HepG2 (cell line): ENCODE data around the gene SMYD4. TPM values are rescaled to one million over a fixed set of nuclear protein-coding genes. Genes with fewer than 3 reads are reported as not detected.

Experiments used
- ATF7-NPFF ChIP-seq: sonication (generic); formaldehyde crosslinking; IDR thresholded peaks from 2 replicates; pipeline ENCODE4 v1.8.1; 2023; ENCODE audit warnings: mild to moderate bottlenecking, low read depth, missing genetic modification reagents, moderate library complexity
- CAMTA2 ChIP-seq: sonication (generic); formaldehyde crosslinking; IDR thresholded peaks from 2 replicates; pipeline ENCODE4 v1.4.0; 2020; ENCODE audit warnings: mild to moderate bottlenecking, missing genetic modification reagents, borderline replicate concordance
- CHCHD3 ChIP-seq: sonication (generic); formaldehyde crosslinking; IDR thresholded peaks from 2 replicates; pipeline ENCODE4 v1.8.0; 2022; ENCODE audit warnings: mild to moderate bottlenecking, missing genetic modification reagents, moderate library complexity
- FUBP1 ChIP-seq: sonication (generic); formaldehyde crosslinking; IDR thresholded peaks from 2 replicates; pipeline ENCODE4 v1.5.1; 2020; ENCODE audit warnings: missing genetic modification reagents, mild to moderate bottlenecking, borderline replicate concordance
- GTF2F1 ChIP-seq: fragments of 150-350 bp; IDR thresholded peaks from 2 replicates; pipeline ENCODE4 v1.6.1; 2014; ENCODE audit warnings: low read length
- ISL2 ChIP-seq: sonication (generic); formaldehyde crosslinking; IDR thresholded peaks from 2 replicates; pipeline ENCODE4 v1.5.0; 2020; ENCODE audit warnings: missing genetic modification reagents
- KAT7 ChIP-seq: IDR thresholded peaks from 2 replicates; pipeline ENCODE4 v1.6.1; 2018; ENCODE audit warnings: borderline replicate concordance, missing compliant biosample characterization
- KDM3A ChIP-seq: IDR thresholded peaks from 2 replicates; pipeline ENCODE4 v1.6.1; 2018; ENCODE audit warnings: low read depth, missing compliant biosample characterization
- KMT2B ChIP-seq: IDR thresholded peaks from 2 replicates; pipeline ENCODE4 v1.6.1; 2016; ENCODE audit warnings: missing genetic modification reagents, missing compliant biosample characterization
- LBX2 ChIP-seq: sonication (generic); formaldehyde crosslinking; IDR thresholded peaks from 2 replicates; pipeline ENCODE4 v1.5.0; 2020; ENCODE audit warnings: missing genetic modification reagents, mild to moderate bottlenecking, borderline replicate concordance
- PATZ1 ChIP-seq: sonication (generic); formaldehyde crosslinking; IDR thresholded peaks from 2 replicates; pipeline ENCODE4 v1.4.0; 2020; ENCODE audit warnings: missing genetic modification reagents
- PRDM15 ChIP-seq: sonication (generic); formaldehyde crosslinking; IDR thresholded peaks from 2 replicates; pipeline ENCODE4 v1.4.0; 2020; ENCODE audit warnings: missing genetic modification reagents
- RBAK ChIP-seq: sonication (generic); formaldehyde crosslinking; IDR thresholded peaks from 2 replicates; pipeline ENCODE4 v1.5.1; 2020; ENCODE audit warnings: mild to moderate bottlenecking, missing genetic modification reagents
- SSRP1 ChIP-seq: IDR thresholded peaks from 2 replicates; pipeline ENCODE4 v1.6.1; 2016; ENCODE audit warnings: control low read depth
- STAG1 ChIP-seq: sonication (generic); formaldehyde crosslinking; IDR thresholded peaks from 2 replicates; pipeline ENCODE4 v1.4.0; 2020; ENCODE audit warnings: missing genetic modification reagents
- TSC22D2 ChIP-seq: sonication (generic); formaldehyde crosslinking; IDR thresholded peaks from 2 replicates; pipeline ENCODE4 v1.5.1; 2020; ENCODE audit warnings: missing genetic modification reagents, mild to moderate bottlenecking, borderline replicate concordance
- ZFYVE20 ChIP-seq: sonication (generic); formaldehyde crosslinking; IDR thresholded peaks from 2 replicates; pipeline ENCODE4 v1.8.0; 2023; ENCODE audit warnings: low read depth, mild to moderate bottlenecking, moderate library complexity, missing genetic modification reagents, borderline replicate concordance
- ZNF337 ChIP-seq: sonication (generic); formaldehyde crosslinking; IDR thresholded peaks from 2 replicates; pipeline ENCODE4 v1.5.1; 2020; ENCODE audit warnings: missing genetic modification reagents, low read depth, mild to moderate bottlenecking, borderline replicate concordance
- ZNF530 ChIP-seq: sonication (generic); formaldehyde crosslinking; IDR thresholded peaks from 2 replicates; pipeline ENCODE4 v1.5.0; 2020; ENCODE audit warnings: low read depth, mild to moderate bottlenecking, missing genetic modification reagents
- ZSCAN31 ChIP-seq: sonication (generic); formaldehyde crosslinking; IDR thresholded peaks from 2 replicates; pipeline ENCODE4 v1.5.0; 2020; ENCODE audit warnings: low read depth, mild to moderate bottlenecking, missing genetic modification reagents
- polyA plus RNA-seq, 8 experiments: library from polyadenylated mRNA; depleted of rRNA in 3 of 8; stranded (reverse) in 7 of 8; unstranded in 1 of 8; fragments of >200 nt; fragmentation: Illumina TruSeq in 4 of 8; extraction: Trizol in 4 of 8; gene quantifications; 2 replicates each; pipeline versions ENCODE4 v1.2.1 to v1.2.3, GENCODE V29; 2011 to 2016; ENCODE audit warnings: low read depth in 4 of 8, missing spikeins in 1 of 8, mixed read lengths in 1 of 8; ENCODE audit not compliant: insufficient read depth in 1 of 8
- total RNA-seq, 5 experiments: library from RNA; depleted of rRNA; stranded (reverse); fragments of >200 nt; fragmentation: Illumina TruSeq; extraction: Trizol; gene quantifications; 2 replicates each; pipeline ENCODE4 v1.2.3, GENCODE V29; 2016; ENCODE audit warnings: low read depth in 1 of 5

The SMYD4 gene
- total and polyA plus RNA-seq, 2 of the 13 experiments (the other 11 are each of a cell fraction or from before 2014, with no cell fraction given), result 7.4 to 11.3 TPM

GRCh38 chr17:1735834-1736347 is 93.8 kb downstream of the SMYD4 start (continued):
- TF ChIP-seq ISL2 (CRISPR knock-in tag), result no peak
- no peak for TF ChIP-seq CAMTA2 (CRISPR knock-in tag)
- TF ChIP-seq PRDM15 (CRISPR knock-in tag), result no peak
- peak; percentile 64 for TF ChIP-seq PATZ1
- TF ChIP-seq KDM3A, result no peak; the same call in 1 of the 2 replicates
- TF ChIP-seq KAT7 (CRISPR knock-in tag), result no peak
- TF ChIP-seq SSRP1, result no peak
- TF ChIP-seq ZNF337, result no peak; the same call in 1 of the 2 replicates
- no peak for TF ChIP-seq ZNF530 (CRISPR knock-in tag)
- TF ChIP-seq KMT2B, result no peak; the same call in 1 of the 2 replicates
- no peak for TF ChIP-seq ZFYVE20 (CRISPR knock-in tag)
- TF ChIP-seq STAG1 (CRISPR knock-in tag), result 0 out of 2 replicates have a peak, but pooled peaks have one; percentile 5
- TF ChIP-seq LBX2 (CRISPR knock-in tag), result no peak
- TF ChIP-seq RBAK, result no peak
- no peak for TF ChIP-seq CHCHD3 (CRISPR knock-in tag)
- no peak for TF ChIP-seq ATF7-NPFF (CRISPR knock-in tag)
- no peak for TF ChIP-seq FUBP1 (CRISPR knock-in tag)
- peak; percentile 63; the same call in 1 of the 2 replicates for TF ChIP-seq ZSCAN31
- no peak for TF ChIP-seq GTF2F1
- no peak for TF ChIP-seq TSC22D2 (CRISPR knock-in tag)
